Kasumi-1 (cell line): Measurements from ENCODE around the gene DGKH.
"Not testable (repeated sequence)": the region's sequence is repeated elsewhere in the genome, so short reads cannot be mapped to it uniquely, and the experiment has no call there.

Experiments
- DNase-seq, 2 experiments: peaks; one replicate each; lab custom pipeline; 2025; lab: John Stamatoyannopoulos, UW

DGKH gene

GRCh38 chr13:42225051-42225450, 176.6 kb downstream of the DGKH start:
- DNase-seq: no peak

GRCh38 chr13:42226759-42227158, 178.3 kb downstream of the DGKH start:
- not testable (repeated sequence) for DNase-seq

GRCh38 chr13:42228527-42228926, 180.1 kb downstream of the DGKH start:
- no peak for DNase-seq

GRCh38 chr13:42229287-42229686, 180.8 kb downstream of the DGKH start:
- DNase-seq: no peak

- DNase-seq: no peak
These were observed 184.2 kb downstream of the DGKH start for GRCh38 chr13:42232671-42233070.

GRCh38 chr13:42233726-42234125, 185.3 kb downstream of the DGKH start:
- DNase-seq: no peak

GRCh38 chr13:42239161-42239560, 190.7 kb downstream of the DGKH start:
- no peak for DNase-seq

GRCh38 chr13:42239644-42240043, 191.2 kb downstream of the DGKH start:
- no peak for DNase-seq

- DNase-seq: no peak
These were observed 198.1 kb downstream of the DGKH start for GRCh38 chr13:42246541-42246940.

- no peak for DNase-seq
These were observed 199.4 kb downstream of the DGKH start for GRCh38 chr13:42247883-42248282.

- no peak for DNase-seq
These were observed 207.4 kb downstream of the DGKH start for GRCh38 chr13:42255886-42256285.

GRCh38 chr13:42258747-42259146, 210.3 kb downstream of the DGKH start:
- DNase-seq: no peak

GRCh38 chr13:42259515-42259914, 211.1 kb downstream of the DGKH start:
- no peak for DNase-seq

GRCh38 chr13:42260903-42261654, 212.6 kb downstream of the DGKH start:
- no peak for DNase-seq

GRCh38 chr13:42266473-42266872, 218.0 kb downstream of the DGKH start:
- no peak for DNase-seq

GRCh38 chr13:42270160-42270856, 221.9 kb downstream of the DGKH start:
- DNase-seq: no peak

GRCh38 chr13:42270857-42271215, 222.4 kb downstream of the DGKH start:
- no peak for DNase-seq

- peak; percentile 95 to 97 for DNase-seq
These were observed 223.1 kb downstream of the DGKH start for GRCh38 chr13:42271337-42272114.

GRCh38 chr13:42272115-42272803, 223.8 kb downstream of the DGKH start, which contains the start of gene AKAP11:
Gene AKAP11, plus strand, starts transcription at chr13:42272152. Its CDS starts 14,197 bp downstream, at chr13:42286349.
- peak; percentile 47 to 52 for DNase-seq

- DNase-seq: no peak
These were observed 224.3 kb downstream of the DGKH start for GRCh38 chr13:42272804-42273175.

GRCh38 chr13:42274386-42275097, 226.1 kb downstream of the DGKH start:
- no peak for DNase-seq

GRCh38 chr13:42275098-42275471, 226.6 kb downstream of the DGKH start:
- DNase-seq: peak; percentile 4 to 27
